ENCODE measurements around the gene PIEZO2.

- no peak for TF ChIP-seq CTCF (IDR thresholded peaks at IDR 0.05; ENCODE audit: insufficient read depth, low read length)
- no peak for TF ChIP-seq REST (IDR thresholded peaks at IDR 0.05; ENCODE audit: insufficient replicate concordance, low read depth)
- TF ChIP-seq POLR2AphosphoS5 (IDR thresholded peaks at IDR 0.05; ENCODE audit: low read depth), result no peak
- TF ChIP-seq GABPA (IDR thresholded peaks at IDR 0.05; ENCODE audit: low read depth), result no peak
These were observed 2.4 kb downstream of the PIEZO2 start for GRCh38 chr18:11146947-11147345.
